NCI-H2081 treated with DMSO at 0.1 percent for 48 hours (cell line): ENCODE results near the gene SEC14L5.

Experiments used
- DNase-seq: peaks from one replicate; lab custom pipeline; 2025; lab: John Stamatoyannopoulos, UW

SEC14L5 gene

GRCh38 chr16:5015887-5016286, 57.8 kb downstream of the SEC14L5 start:
- DNase-seq, result no peak

- DNase-seq, result no peak
Observed at GRCh38 chr16:5016967-5017677, 59.0 kb downstream of the SEC14L5 start.

GRCh38 chr16:5017678-5017969, 59.5 kb downstream of the SEC14L5 start:
- DNase-seq, result no peak

DNA sequence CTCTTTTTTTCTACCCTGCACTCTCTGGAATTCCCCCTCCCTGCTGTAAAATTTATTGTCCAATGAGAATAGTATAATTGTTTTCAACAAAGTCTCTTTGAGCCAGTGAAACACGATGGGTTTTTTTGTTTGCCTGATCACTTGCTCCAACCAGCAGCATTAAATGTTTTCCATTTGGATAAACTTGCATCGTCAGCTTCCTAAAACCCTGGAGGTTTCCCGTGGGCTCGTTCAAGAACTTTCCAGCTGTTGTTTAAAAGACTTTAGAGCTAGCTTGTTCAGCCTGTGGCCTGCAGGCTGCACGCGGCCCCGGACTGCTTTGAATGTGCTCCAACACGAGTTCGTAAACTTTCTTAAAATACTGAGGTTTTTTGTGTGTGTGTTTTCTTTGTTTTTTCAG, 60.7 kb downstream of the SEC14L5 start:
- DNase-seq, result no peak

DNA sequence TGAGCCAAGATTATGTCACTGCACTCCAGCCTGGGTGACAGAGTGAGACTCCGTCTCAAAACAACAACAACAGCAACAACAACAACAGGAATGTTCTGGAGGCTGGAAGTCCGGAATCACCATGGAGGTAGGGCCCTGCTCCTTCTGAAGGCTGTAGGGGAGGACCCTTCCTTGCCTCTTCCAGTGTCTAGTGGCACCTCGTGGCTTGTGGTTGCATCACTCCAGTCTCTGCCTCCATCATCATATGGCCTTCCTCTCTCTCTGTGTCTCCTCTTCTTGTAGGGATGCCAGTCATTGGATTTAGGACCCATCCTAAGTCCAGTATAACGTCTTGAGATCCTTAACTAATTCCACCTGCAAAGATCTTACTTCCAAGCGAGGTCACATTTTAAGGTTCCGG, 61.6 kb downstream of the SEC14L5 start:
- no peak for DNase-seq

- DNase-seq, result no peak
Observed at GRCh38 chr16:5020551-5020950, 62.4 kb downstream of the SEC14L5 start.

- DNase-seq, result no peak
Observed at GRCh38 chr16:5022521-5022920, 64.4 kb downstream of the SEC14L5 start.

GRCh38 chr16:5024632-5025031, 66.5 kb downstream of the SEC14L5 start:
- DNase-seq, result peak; percentile 7

DNA sequence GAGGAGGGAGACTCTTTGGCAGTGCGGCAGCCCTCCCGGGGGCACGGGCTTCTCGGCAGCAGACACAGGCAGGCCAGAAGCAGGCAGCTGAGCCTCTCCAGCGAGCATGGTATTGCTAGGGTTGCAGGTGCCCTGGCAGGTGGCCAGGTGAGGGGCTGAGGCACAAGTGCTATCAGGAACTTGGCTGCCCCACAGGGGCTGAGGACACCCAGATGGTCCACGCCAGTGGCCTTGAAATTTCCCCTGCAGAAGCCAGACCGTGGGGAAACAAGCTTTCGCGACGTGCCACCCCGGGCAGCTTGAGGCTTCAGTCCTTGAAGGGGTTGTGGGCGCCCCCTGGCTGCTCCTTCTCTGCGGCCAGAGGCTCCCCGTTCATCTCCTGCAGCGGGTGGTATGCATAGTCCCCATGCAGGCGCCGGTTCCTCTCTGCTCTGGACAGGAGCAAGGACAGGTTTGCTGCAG, 67.1 kb downstream of the SEC14L5 start:
- DNase-seq, result peak; percentile 1

DNA sequence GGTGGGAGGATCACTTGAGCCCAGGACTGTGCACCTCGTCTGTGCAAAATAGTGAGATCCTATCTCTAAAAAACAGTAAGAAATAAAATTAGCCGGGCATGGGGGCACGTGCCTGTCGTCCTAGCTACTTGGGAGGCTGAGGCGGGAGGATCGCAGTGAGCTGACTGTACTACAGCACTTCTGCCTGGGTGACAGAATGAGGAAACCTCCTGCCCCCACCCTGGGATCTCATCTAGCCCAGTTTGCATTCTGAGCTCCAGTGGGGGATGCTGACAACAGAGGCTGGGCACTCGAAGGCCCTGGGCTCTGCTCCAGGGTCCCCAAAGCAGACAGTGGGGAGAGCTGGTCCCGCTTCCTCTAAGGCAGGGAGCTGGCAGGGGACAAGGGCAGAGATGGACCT, 68.5 kb downstream of the SEC14L5 start:
- no peak for DNase-seq

DNA sequence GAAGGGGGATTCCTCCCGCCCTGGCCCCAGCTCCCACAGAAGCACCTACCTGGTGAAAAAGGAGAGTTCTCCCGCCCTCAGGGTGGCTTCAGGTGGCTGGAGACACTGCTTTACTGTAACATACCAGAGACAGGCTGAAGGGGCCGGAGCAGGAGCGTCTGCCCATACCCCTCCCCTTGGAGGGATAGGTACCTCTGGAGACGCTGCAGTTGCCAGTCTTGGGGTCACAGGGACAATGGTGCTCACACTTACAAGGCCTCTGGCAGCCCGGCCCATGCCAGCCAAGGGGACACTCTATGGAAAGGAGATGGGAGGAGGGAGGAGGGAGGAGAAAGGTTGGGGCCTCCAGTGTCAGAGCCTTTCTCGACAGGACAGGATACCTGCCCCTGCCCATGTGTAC, 69.0 kb downstream of the SEC14L5 start:
- DNase-seq, result no peak

DNA sequence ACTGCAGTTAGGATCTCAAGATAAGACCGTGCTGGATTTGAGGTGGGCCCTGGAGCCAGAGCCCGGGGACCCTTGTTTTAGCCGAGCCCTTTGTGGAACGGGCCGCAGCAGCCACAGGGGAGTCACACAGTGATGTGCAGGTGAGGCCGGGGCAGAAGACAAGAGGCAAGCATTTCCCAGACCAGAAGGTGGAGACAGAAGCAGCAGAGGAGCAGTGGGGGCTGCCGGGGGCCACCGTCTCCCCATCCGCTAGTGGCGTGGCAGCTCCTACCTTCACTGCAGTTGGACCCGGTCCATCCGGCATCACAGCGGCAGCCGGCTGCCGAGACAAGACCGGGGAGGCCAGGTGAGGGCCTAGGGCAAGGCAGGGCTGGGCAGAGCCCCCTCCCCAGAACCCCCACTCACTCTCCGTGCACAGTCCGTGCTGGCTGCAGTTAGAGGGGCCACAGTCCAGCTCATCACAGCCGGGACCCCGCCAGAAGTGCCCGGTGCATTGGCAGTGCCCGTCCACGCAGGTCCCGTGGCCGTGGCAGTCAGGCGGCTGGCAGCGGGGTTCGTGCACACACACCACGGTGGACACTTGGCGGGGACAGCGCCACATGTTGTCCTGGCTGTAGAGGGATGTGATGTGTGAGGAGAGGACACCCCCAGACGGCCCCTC, 69.6 kb downstream of the SEC14L5 start:
- no peak for DNase-seq

DNA sequence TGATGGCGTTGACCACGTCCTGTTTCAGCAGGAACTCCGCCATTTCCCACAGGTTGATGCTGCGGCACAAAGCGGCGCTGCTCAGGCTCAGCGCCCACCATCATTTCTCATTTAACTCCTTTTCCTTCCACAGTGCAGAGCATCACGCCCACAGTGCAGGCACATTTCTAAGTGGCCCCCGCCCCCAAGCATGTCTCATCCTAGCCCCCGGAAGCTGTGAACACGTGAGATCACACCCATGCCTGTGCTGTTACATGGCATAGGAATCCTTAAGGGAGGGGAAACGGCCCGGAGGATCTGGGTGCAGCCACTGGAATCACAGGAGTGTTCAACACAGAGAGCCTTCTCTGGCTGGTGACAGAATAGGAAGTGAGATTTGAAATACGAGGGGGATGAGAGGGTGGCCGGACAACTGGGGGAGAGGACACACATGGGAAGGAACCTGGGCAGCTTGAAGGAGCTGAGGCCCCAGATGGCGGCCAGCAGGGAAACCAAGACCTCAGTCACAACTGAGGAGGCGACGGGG, 70.9 kb downstream of the SEC14L5 start:
- no peak for DNase-seq

DNA sequence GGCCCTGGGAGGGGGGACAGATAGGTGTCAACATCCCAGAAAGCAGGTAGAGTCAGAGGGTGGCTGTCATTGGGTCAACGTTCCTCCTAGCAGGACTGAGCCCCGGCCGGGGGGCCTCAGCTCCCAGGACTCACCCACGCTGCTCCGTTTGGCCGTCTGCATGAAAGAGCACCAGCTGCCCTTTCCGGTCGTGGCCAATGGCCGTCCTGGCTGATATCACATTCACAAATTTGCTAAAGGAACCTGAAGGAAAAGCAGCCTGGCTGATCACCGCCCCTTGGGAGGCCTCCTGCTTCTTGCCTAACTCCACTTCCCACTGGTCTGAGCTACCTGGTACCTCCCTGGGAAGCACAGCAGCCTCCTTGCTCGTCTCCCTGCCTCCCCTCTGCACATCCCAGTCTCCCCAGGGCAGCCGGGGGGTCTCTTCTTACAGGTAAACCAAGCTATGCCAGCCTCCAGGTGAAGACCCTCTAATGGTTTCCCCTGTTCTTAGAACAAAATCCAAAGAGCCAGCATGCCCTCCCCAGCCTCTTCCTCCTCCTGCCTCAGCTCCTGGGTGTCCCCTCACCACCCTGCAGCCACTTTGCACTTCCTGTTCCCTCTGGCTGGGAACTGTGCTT, 72.2 kb downstream of the SEC14L5 start:
- no peak for DNase-seq

- no peak for DNase-seq
Observed at GRCh38 chr16:5031601-5032000, 73.5 kb downstream of the SEC14L5 start.

DNA sequence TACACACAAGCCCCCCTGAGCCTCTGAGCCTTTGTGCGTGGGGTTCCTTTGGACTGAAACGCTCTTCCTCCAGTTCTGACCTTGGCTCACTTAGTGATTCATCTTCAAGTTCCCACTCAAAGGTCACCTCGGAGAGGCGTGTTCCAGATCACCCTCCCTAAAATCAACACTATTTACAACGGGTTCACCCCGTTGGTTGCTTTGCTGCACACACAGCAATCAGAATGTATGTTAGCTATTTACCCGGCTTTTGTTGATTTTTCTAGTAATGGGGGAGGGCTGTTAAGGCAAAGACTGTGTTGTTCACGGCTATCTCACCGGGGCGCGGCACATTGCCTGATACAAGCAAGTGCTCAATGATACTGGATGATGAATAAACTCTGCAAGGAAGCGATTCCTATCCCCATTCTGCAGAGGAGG, 74.6 kb downstream of the SEC14L5 start:
- DNase-seq, result no peak

DNA sequence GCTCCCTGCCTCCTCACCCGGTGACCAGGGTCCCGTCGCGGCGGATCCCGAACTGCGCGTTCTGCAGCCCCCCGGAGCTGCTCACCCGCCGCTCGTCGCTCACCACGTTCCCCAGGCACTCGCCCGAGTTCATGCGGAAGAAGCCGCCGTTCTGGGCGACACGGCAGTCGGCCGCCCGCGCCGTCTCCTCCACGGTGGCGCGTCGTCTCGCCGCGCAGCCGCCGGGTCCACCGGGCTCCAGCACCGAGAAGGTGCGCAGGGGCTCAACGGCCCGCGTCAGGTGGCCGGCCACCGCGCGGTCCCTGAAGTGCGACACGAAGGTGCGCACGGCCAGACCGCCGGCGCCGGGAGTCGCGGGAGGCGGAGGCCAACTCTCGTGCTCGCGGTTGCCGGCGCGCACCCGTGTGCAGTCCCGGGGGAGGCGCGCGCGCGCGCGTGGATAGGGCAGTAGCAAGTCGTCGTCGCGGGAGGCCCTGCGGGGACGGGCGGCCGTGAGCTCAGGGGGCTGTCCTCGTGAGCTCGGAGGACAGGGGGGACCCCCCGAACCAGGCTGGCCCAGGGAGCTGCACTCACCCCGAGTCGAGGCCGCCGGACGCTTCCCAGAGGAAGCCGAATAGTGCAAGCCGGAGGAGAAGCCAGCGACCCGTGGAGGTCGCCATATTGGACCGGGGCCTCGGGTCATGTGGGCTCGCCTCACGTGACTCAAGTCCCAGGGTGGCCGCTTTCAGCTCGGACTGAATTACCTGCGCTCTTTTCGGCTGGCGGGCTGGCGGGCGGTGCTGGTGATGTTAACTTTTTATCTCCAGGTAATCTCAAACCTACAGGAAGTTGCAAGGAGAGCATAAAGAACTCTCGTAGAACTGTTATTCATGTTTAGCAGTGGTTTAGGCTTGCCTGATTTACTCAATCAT, 75.4 kb downstream of the SEC14L5 start, which contains the start of gene NAGPA:
TSS of gene NAGPA (minus strand) at position 680 of the 911 bp plus-strand sequence. CDS start at position 659, 21 bp downstream.
- peak; percentile 10 for DNase-seq

DNA sequence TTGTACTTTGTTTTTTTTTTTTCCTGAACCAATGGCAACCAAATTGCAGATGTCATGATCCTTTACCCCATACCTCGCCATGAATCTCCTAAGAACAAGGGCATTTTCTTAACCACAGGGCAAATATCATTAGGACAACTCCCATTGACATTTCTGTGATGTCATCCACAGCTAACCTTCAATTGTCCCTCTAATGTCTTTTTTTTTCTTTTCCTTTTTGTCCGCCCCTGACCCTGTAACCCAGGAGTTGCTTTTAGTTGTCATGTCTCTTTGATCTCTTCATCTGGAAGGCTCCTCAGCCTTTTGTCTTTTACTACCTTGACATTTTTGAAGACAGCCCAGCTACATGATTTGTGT, 76.0 kb downstream of the SEC14L5 start:
- no peak for DNase-seq

GRCh38 chr16:5035909-5036227, 77.7 kb downstream of the SEC14L5 start:
- no peak for DNase-seq

DNA sequence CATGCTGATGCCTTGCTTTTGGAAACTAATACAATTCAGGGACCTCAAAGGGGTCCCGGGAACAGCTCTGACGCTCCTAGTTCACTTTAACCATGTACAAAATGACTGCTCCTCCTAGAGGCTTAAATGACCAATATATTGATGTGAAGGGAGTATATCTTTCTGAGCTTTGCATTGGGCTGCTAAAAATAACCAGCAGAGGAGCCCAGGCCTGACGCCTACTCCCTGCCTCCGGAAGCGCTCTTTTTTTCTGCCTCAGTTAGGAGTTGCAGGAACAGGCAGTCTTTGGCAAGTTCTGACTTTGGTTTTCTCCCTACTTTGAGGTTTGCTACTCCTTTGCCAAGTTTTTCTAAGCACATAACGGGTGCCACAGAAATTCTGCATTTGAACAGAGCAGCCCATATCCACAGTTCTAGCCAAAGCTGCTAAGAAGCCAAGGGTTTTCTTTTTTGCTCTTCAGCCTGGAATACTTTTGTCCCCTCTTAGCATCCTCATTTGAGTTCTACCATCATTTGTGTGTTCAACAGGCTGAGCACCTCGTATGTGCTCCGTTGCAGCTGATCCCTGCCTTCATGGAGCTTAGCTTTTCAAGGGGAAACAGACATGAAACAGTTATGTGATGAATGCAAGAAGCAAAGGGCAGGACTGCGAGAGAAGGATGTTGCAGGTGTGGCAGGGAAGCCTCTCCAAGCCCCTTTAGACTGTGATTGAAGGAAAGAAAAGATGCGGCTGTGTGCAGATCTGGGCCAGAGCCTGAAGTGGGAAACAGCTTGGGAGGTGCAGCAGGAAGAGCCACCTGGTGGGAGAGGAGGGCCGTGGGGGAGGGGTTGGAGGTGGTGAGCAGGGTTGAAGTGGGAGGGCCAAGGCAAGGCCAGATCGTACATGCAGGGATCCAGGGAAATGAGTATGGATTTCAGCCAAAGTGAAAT, 78.4 kb downstream of the SEC14L5 start:
- no peak for DNase-seq

GRCh38 chr16:5040451-5040850, 82.3 kb downstream of the SEC14L5 start:
- no peak for DNase-seq
